HFF-Myc (cell line): Measurements from ENCODE around the gene LATS2.

ENCODE experiments used
- DNase-seq: peaks from one replicate; pipeline ENCODE4 v3.0.0-alpha.2; 2011; ENCODE audit warnings: low read depth; ENCODE audit errors: extremely low read depth
- H3K4me3 ChIP-seq: replicated peaks from 2 replicates; pipeline ENCODE4 v1.5.1; 2011; ENCODE audit warnings: low read depth, mild to moderate bottlenecking, control low read depth, low read length
- TF ChIP-seq, protein P1 (sequence below): IDR thresholded peaks from 2 replicates; pipeline ENCODE4 v1.5.1; 2012; ENCODE audit warnings: mild to moderate bottlenecking, low read depth, low read length, control low read depth; ENCODE audit errors: missing control alignments

Gene LATS2

DNA sequence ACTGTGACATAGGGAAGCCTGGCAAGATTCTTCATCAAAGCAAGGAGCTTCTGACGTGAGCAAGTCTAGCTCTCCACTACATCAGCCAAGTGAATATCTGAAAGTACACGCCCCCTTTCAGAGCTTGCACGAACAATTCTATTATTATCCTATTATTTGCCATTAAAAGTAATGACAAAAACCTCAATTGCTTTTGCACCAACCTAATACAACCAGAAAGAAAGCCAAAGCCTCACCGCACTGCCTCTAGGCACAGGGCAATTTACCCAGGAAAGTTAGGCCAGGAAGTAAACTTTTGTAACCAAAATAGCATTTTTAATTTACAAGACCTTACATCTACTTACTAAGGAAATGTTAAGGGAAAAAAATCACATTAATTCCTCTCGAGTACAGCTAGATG, 41.2 kb downstream of the LATS2 start:
- TF ChIP-seq, protein P1, sequence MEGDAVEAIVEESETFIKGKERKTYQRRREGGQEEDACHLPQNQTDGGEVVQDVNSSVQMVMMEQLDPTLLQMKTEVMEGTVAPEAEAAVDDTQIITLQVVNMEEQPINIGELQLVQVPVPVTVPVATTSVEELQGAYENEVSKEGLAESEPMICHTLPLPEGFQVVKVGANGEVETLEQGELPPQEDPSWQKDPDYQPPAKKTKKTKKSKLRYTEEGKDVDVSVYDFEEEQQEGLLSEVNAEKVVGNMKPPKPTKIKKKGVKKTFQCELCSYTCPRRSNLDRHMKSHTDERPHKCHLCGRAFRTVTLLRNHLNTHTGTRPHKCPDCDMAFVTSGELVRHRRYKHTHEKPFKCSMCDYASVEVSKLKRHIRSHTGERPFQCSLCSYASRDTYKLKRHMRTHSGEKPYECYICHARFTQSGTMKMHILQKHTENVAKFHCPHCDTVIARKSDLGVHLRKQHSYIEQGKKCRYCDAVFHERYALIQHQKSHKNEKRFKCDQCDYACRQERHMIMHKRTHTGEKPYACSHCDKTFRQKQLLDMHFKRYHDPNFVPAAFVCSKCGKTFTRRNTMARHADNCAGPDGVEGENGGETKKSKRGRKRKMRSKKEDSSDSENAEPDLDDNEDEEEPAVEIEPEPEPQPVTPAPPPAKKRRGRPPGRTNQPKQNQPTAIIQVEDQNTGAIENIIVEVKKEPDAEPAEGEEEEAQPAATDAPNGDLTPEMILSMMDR, result no peak
- no peak for DNase-seq

DNA sequence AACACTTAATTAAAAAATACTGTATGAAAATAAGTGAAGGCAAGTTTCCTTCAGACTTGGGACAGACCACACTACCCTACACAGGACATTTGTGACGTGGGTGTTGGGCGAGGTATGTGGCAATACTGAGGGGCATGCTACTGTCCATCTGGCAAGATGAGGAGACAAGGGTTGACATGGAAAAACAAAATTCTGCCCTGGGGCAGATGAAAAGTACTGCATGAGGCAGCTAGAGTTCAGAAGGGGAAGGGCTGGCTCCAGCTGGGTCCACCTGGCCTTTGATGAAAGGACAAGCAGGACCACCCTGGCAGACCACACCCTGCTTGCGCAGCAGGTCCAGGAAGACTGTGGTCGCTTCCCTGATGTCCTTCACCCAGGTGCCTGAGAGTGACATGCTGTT, 43.2 kb downstream of the LATS2 start:
- DNase-seq, result no peak
- TF ChIP-seq, protein P1, result no peak
- no peak overlapping the region for H3K4me3 ChIP-seq

More for the DNA sequence above, 41.2 kb downstream of the LATS2 start:
- H3K4me3 ChIP-seq, result no peak overlapping the region

DNA sequence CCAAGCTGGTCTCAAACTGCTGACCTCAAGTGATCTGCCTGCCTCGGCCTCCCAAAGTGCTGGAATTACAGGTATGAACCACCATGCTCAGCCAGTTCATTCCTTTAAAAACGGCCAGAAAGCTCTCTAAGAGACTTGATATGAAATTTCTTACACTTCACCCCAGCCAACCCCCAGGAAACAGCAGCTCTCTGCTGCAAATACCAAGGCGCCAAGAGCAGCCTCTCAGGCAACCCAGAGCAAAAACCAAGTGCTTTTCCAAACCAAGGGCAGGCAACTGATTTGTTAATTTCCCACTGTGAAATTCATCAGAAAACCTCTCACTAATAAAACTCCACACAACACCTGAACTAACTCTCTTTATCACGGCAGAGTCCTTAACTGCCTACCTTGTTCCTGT, 44.9 kb downstream of the LATS2 start:
- TF ChIP-seq, protein P1, result no peak
- H3K4me3 ChIP-seq, result no peak overlapping the region
- DNase-seq, result no peak

DNA sequence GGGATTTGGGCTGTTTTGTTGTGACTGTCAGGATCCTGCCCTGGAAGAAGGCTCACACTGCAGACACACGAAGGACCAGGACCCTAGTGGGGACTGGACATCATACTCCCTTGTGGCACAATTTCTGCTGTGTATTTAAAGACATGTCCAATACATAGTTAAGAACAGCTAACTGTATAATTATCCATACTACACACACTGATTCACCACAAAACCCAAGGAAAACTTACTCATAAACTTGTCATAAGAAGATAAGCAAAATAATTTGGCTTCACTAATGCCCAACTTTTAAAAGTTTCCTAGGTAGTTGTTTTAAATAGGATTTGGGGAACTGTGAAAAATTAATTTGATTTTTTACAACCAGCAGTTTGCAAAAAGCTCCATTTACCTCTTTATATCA, 46.1 kb downstream of the LATS2 start:
- DNase-seq, result no peak
- TF ChIP-seq, protein P1, result no peak
- H3K4me3 ChIP-seq, result peak overlapping the region; percentile 18

DNA sequence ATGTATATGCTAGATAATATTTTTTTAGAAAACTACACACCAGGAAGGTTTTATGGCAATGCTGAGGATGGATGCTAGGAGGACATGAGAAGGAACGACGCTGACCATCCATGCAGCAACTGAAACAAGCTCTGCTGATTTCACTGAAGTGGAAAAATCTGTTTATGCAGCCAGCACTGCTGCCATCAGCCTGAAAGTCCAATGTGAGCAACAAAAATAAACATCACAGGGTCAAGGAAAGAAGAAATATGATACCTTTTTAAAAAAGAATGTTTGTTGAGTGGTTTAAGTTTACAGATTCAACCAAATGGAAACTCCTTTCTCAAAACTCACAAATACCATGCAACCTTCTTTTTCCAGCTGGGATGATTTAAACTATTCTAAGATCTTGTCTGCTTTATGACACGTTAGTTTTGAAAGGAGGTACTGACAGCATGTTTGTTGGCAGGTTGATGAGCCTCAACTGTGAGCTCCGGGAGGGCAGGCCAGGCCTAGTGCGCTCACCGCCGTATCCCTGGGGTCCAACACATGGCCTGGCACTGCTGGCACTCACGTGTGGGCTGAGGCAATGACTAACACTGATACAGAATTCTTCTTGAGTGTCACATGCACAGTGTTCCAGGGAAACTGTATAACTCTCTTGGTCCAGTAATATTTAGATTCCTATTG, 46.8 kb downstream of the LATS2 start:
- peak overlapping the region; percentile 18 for H3K4me3 ChIP-seq
- DNase-seq, result peak; percentile 83
- TF ChIP-seq, protein P1, result no peak

DNA sequence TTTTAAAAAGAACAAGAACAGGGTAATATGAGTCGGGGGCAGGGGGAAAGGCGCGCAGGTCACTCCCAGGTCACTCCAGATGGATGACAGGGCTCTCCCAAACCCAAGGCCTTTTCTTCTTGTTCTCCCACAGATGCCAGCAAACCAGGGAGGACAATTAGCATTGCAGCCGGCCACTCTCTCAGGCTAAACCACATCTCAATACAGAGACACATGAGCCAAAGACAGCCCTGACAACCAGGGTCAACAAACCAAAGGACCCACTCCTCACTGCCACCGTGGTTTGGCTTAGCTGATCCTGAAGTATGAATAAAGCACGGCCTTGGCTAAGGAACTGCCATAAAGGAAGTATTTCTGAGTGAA, 47.3 kb downstream of the LATS2 start:
- H3K4me3 ChIP-seq, result no peak overlapping the region
- TF ChIP-seq, protein P1, result no peak
- DNase-seq, result no peak

DNA sequence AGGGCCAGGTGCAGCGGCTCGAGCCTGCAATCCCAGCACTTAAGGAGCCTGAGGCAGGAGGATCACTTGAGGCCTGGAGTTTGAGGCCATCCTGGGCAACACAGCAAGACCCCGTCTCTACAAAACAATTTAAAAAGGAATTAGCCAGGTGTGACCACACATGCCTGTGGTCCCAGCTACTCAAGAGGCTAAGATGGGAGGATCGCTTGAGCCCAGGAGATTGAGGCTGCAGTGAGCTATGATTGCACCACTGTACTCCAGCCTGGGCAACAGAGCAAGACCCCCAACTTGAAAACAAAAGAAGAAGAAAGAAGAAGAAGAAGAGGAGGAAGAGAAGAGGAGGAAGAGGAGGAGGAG, 47.7 kb downstream of the LATS2 start:
- H3K4me3 ChIP-seq, result no peak overlapping the region
- TF ChIP-seq, protein P1, result no peak
- DNase-seq, result no peak
